RWPE2 (cell line): ENCODE measurements around the gene DEFB116.

Source experiments
- ATAC-seq: fragments of 200-7000 bp; cut with Tn5 transposase; 3 replicates; pipeline ENCODE4 v1.9.1; 2021; ENCODE audit warnings: low read depth
- DNase-seq: peaks from one replicate; pipeline ENCODE4 v3.0.0-alpha.2; 2020; ENCODE audit warnings: low spot score
- H3K27ac ChIP-seq: fragments of 450-650 bp; 2 replicates; pipeline ENCODE4 v1.5.1; 2017; ENCODE audit warnings: mild to moderate bottlenecking; ENCODE audit not compliant: poor library complexity, severe bottlenecking
- H3K27me3 ChIP-seq: fragments of 250-450 bp; sonication (Bioruptor Pico); 2 replicates; pipeline ENCODE4 v1.5.1; 2021; ENCODE audit warnings: mild to moderate bottlenecking, moderate library complexity; ENCODE audit not compliant: insufficient read depth, poor library complexity, severe bottlenecking
- H3K36me3 ChIP-seq: fragments of 250-450 bp; sonication (Bioruptor Pico); 2 replicates; pipeline ENCODE4 v1.5.1; 2020; ENCODE audit warnings: low read depth, mild to moderate bottlenecking, moderate library complexity
- H3K4me1 ChIP-seq: fragments of 250-450 bp; sonication (Bioruptor Pico); 2 replicates; pipeline ENCODE4 v1.5.1; 2021; ENCODE audit warnings: mild to moderate bottlenecking, moderate library complexity; ENCODE audit not compliant: insufficient read depth, poor library complexity, severe bottlenecking
- H3K4me3 ChIP-seq: fragments of 250-450 bp; sonication (Bioruptor Pico); 2 replicates; pipeline ENCODE4 v1.5.1; 2021; ENCODE audit warnings: mild to moderate bottlenecking, moderate library complexity; ENCODE audit not compliant: severe bottlenecking
- H3K9me3 ChIP-seq: fragments of 250-450 bp; sonication (Bioruptor Pico); 2 replicates; pipeline ENCODE4 v1.5.1; 2021; ENCODE audit warnings: mild to moderate bottlenecking, moderate library complexity; ENCODE audit not compliant: severe bottlenecking
- CTCF ChIP-seq: fragments of 450-650 bp; IDR thresholded peaks from one replicate; pipeline ENCODE4 v1.5.1; 2017; ENCODE audit warnings: mild to moderate bottlenecking, moderate library complexity; ENCODE audit not compliant: poor library complexity, severe bottlenecking

The DEFB116 gene

GRCh38 chr20:31278178-31278577 lies 30.2 kb downstream of the DEFB116 start:
- ATAC-seq (peak; percentile 35; the same call in 2 of the 3 replicates), DNase-seq (no peak)
- TF ChIP-seq CTCF: no peak
- no peaks in the 10 kb centered on the region for H3K27me3 ChIP-seq
- no peak overlapping the region for H3K4me3 ChIP-seq
- H3K36me3 ChIP-seq: no peaks in the 10 kb centered on the region
- H3K27ac ChIP-seq: no peak overlapping the region
- H3K4me1 ChIP-seq: no peaks in the 10 kb centered on the region
- H3K9me3 ChIP-seq: no peaks in the 10 kb centered on the region

GRCh38 chr20:31274441-31274840 lies 33.9 kb downstream of the DEFB116 start:
- ATAC-seq: no peak
- H3K27ac ChIP-seq: no peak overlapping the region
- no peak for TF ChIP-seq CTCF

GRCh38 chr20:31260326-31260932 lies 48.0 kb downstream of the DEFB116 start:
- H3K36me3 ChIP-seq: no peaks in the 10 kb centered on the region
- DNase-seq (no peak), ATAC-seq (peak; percentile 66; the same call in 2 of the 3 replicates)
- no peaks in the 10 kb centered on the region for H3K9me3 ChIP-seq
- H3K27me3 ChIP-seq: no peaks in the 10 kb centered on the region
- H3K4me1 ChIP-seq: no peaks in the 10 kb centered on the region
- no peak overlapping the region for H3K4me3 ChIP-seq
- H3K27ac ChIP-seq: no peak overlapping the region
- TF ChIP-seq CTCF: peak; percentile 93

More at GRCh38 chr20:31274441-31274840, 33.9 kb downstream of the DEFB116 start:
- Histone ChIP-seq H3K4me1 (no peaks in the 10 kb centered on the region), H3K36me3 (no peaks in the 10 kb centered on the region), H3K27me3 (no peaks in the 10 kb centered on the region), H3K9me3 (peaks cover 2% of the 10 kb centered on the region), H3K4me3 (no peak overlapping the region)
- no peak for DNase-seq

- Histone ChIP-seq H3K4me1 (no peaks in the 10 kb centered on the region), H3K4me3 (no peak within 1 kb of the TSS), H3K27ac (no peak within 1 kb of the TSS), H3K36me3 (no peaks in the 10 kb centered on the region), H3K27me3 (no peaks in the 10 kb centered on the region), H3K9me3 (peaks cover 3% of the 10 kb centered on the region)
- TF ChIP-seq CTCF: no peak
- DNase-seq: no peak
- peak; percentile 41; the same call in 2 of the 3 replicates for ATAC-seq
Observed at GRCh38 chr20:31257364-31257763, 51.0 kb downstream of the DEFB116 start, which contains the start of gene DEFB115. Gene DEFB115, plus strand, starts transcription at chr20:31257664. Its CDS starts 0 bp downstream, at chr20:31257664.

GRCh38 chr20:31256959-31257358 lies 51.4 kb downstream of the DEFB116 start:
- no peaks in the 10 kb centered on the region for H3K27me3 ChIP-seq
- H3K27ac ChIP-seq: no peak overlapping the region
- H3K36me3 ChIP-seq: no peaks in the 10 kb centered on the region
- ATAC-seq (no peak), DNase-seq (no peak)
- peaks cover 3% of the 10 kb centered on the region for H3K9me3 ChIP-seq
- no peak overlapping the region for H3K4me3 ChIP-seq
- H3K4me1 ChIP-seq: no peaks in the 10 kb centered on the region
- TF ChIP-seq CTCF: no peak
